AG04449 (cell line): ENCODE data around the gene CREB5.

Experiments
- CTCF ChIA-PET: fragments of 350-600 bp; formaldehyde crosslinking; extraction: SDS; loops from one replicate; lab custom pipeline; 2021; ENCODE audit warnings: antibody characterized with exemption; lab: Yijun Ruan, JAX
- POLR2A ChIA-PET: fragments of 400-600, 350-600 bp; formaldehyde crosslinking; extraction: SDS; loops from one replicate; lab custom pipeline; 2020; ENCODE audit warnings: antibody characterized with exemption, inconsistent platforms; lab: Yijun Ruan, JAX
- DNase-seq: peaks from one replicate; pipeline ENCODE4 v3.0.0-alpha.2; 2010; ENCODE audit warnings: low read depth, low spot score
- H3K4me3 ChIP-seq: 2 replicates; pipeline ENCODE4 v1.5.1; 2011; ENCODE audit warnings: low read depth, mild to moderate bottlenecking, control low read depth, low read length
- TF ChIP-seq, protein P1 (sequence below): IDR thresholded peaks from one replicate; pipeline ENCODE4 v1.5.1; 2011; ENCODE audit warnings: mild to moderate bottlenecking, moderate library complexity, low read length, control low read depth, inconsistent platforms; ENCODE audit not compliant: insufficient read depth; ENCODE audit errors: missing control alignments

Gene CREB5

DNA sequence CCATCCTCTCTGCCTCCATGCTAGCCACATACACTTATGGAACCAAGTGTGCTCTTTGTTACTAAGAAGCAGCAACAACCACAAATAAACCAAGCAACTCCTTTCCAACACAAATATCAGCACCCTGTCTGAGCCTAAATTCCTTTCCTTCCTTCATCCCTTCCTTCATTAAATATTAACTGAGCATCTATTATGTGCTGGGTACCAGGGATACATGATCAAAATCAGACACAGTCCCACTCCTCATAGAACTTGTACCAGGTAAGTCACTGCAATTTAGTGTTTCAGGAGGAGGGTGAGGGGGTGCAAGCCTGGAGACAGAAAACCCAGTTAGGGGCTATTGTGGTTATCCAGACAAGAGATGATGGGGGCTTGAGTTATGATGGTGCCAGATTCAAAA lies 10.8 kb downstream of the CREB5 start:
- TF ChIP-seq, protein P1, sequence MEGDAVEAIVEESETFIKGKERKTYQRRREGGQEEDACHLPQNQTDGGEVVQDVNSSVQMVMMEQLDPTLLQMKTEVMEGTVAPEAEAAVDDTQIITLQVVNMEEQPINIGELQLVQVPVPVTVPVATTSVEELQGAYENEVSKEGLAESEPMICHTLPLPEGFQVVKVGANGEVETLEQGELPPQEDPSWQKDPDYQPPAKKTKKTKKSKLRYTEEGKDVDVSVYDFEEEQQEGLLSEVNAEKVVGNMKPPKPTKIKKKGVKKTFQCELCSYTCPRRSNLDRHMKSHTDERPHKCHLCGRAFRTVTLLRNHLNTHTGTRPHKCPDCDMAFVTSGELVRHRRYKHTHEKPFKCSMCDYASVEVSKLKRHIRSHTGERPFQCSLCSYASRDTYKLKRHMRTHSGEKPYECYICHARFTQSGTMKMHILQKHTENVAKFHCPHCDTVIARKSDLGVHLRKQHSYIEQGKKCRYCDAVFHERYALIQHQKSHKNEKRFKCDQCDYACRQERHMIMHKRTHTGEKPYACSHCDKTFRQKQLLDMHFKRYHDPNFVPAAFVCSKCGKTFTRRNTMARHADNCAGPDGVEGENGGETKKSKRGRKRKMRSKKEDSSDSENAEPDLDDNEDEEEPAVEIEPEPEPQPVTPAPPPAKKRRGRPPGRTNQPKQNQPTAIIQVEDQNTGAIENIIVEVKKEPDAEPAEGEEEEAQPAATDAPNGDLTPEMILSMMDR: no peak
- POLR2A ChIA-PET: no interaction called here
- DNase-seq: no peak
- CTCF ChIA-PET: no interaction called here
- no peak overlapping the region for H3K4me3 ChIP-seq

DNA sequence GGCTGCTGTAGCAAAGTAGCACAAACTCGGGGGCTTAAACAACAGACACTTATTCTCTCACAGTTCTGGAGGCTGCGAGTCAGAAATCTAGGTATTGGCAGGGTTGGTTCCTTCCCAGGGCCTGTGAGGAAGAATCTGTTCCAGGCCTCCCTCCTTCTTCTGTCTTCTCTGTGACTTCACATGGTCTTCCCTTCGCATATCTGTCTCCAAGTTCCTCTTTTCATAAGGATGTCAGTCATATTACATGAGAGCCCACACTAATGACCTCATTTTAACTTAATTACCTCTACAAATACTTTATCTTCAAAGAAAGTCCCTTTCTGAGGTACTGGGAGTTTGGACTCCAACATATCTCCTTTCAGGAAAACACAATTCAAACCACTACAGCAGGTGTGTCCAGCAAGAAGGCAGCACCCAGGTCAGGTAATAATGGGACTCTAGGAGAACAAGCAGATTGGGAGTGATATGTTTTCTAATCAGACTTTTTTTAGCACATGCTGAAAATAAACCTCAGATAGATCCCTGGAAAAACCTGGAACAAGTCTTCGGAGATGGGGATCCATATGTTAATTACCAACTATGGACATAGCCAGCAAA lies 11.7 kb downstream of the CREB5 start:
- no peak overlapping the region for H3K4me3 ChIP-seq
- no peak for DNase-seq
- ChIA-PET CTCF (no interaction called here), POLR2A (no interaction called here)
- TF ChIP-seq, protein P1: no peak

DNA sequence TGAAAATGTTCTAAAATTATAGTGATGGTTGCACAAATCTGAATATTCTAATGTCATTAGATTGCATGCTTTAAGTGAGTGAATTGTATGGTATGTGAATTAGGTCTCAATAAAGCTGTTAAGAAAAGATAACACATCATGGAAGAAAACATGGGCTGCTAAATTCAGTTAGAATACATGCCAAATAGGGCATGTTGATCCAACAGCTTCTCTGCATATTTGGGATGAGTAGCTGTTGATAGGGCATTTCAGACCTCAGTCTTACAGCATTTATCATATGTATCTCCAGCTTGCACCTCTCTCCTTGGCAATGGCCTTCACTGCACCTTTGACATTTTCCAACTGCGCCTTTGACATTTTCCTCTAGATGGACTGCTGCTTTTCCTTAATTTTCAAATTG lies 13.2 kb downstream of the CREB5 start:
- CTCF ChIA-PET: no interaction called here
- POLR2A ChIA-PET: no interaction called here
- DNase-seq: no peak
- no peak overlapping the region for H3K4me3 ChIP-seq
- TF ChIP-seq, protein P1: no peak

DNA sequence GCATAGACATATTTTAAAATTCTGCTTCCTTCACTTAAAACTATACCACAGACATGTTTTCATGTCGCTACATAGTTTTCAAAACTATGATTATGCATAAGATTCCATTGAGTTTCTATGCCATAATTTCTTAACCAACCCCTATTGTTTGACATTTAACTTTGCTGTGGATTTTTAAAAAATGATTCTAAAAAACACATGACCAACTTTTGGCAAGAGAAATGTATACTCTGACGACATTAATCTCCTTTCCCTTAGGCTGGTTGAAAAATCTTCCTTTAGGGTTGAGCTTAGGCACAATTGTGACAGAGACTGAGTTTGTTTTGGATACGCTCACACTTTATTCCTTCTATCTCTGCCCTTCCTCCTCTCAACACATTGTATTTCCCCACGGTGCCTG lies 14.9 kb downstream of the CREB5 start:
- DNase-seq: no peak
- TF ChIP-seq, protein P1: no peak
- no peak overlapping the region for H3K4me3 ChIP-seq
- CTCF ChIA-PET: no interaction called here
- POLR2A ChIA-PET: no interaction called here

DNA sequence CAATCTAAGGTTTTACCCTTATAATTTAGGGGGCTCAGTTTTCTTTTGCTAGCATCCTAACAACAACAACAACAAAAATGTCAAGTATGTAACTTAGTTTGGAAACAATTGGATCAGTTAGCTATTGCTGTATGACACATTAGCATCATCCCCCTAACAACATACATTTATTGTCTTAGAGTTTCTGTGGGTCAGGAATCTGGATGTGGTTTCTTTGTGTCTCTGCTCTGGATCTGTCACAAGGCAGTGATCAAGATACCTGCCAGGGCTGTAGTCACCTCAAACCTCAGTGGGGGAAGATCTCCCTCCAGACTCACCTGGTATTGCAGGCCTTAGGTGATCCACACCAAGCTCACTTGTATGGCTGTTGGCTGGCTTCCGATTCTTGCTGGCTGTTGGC lies 18.3 kb downstream of the CREB5 start:
- H3K4me3 ChIP-seq: no peak overlapping the region
- TF ChIP-seq, protein P1: no peak
- ChIA-PET CTCF (no interaction called here), POLR2A (no interaction called here)
- no peak for DNase-seq

DNA sequence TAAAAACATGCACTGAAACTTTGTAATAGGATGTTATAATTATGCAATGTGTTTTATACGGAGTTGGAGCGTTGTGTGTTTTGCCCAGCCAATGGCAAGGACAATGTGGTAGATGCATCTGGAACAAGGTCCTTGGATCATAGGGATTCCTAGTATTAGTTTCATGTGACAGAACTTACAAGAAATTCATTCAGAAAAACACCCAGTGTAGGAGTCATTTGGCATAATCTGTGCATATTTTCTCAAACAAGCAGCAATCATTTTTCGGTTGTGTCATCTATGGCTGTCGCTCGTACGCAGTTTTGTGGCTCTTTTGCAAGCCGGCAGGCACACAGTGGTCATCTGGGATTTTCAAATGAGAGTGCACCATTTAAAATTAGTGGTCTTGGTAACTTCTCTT lies 19.8 kb downstream of the CREB5 start:
- CTCF ChIA-PET: interaction anchor here (0.9 kb wide), 1 partner anchor 23 kb away, joined by 3 read pairs; no protein-coding TSS in a partner anchor
- H3K4me3 ChIP-seq: no peak overlapping the region
- POLR2A ChIA-PET: no interaction called here
- TF ChIP-seq, protein P1: no peak
- DNase-seq: no peak
